Central memory CD8-positive, alpha-beta T cell (primary cell): Measurements from ENCODE around the gene PDIA5.

Experiments
- ATAC-seq: fragments of 150-1000 bp; cut with Tn5 transposase; replicated peaks from 2 replicates; pipeline ENCODE4 v1.10.0; 2022; ENCODE audit warnings: mild to moderate bottlenecking, moderate FRiP score, moderate number of reproducible peaks; ENCODE audit not compliant: poor library complexity, severe bottlenecking; ENCODE audit errors: extremely low read depth
- DNase-seq, 2 donors: peaks; one replicate each; pipeline ENCODE4 v3.0.0; 2021; ENCODE audit warnings: low spot score in 2 of 2
- H3K27ac Mint-ChIP-seq: one replicate; pipeline ENCODE4 v1.8.0; 2022; ENCODE audit warnings: low read depth, mild to moderate bottlenecking, moderate library complexity, mixed read lengths
- H3K27me3 Mint-ChIP-seq: one replicate; pipeline ENCODE4 v1.8.0; 2022; ENCODE audit warnings: mixed read lengths
- H3K36me3 Mint-ChIP-seq: one replicate; pipeline ENCODE4 v1.8.0; 2022; ENCODE audit warnings: mild to moderate bottlenecking, moderate library complexity, mixed read lengths; ENCODE audit not compliant: insufficient read depth
- H3K4me1 Mint-ChIP-seq: one replicate; pipeline ENCODE4 v1.8.0; 2022; ENCODE audit warnings: mixed read lengths
- H3K4me3 Mint-ChIP-seq: one replicate; pipeline ENCODE4 v1.8.0; 2022; ENCODE audit warnings: mild to moderate bottlenecking, moderate library complexity, mixed read lengths
- H3K9me3 Mint-ChIP-seq: one replicate; pipeline ENCODE4 v1.8.0; 2022; ENCODE audit warnings: mixed read lengths

PDIA5 gene

GRCh38 chr3:123201557-123202427 is 135.0 kb downstream of the PDIA5 start, which contains the start of gene SEC22A:
Gene SEC22A, plus strand, starts transcription at chr3:123201943. Its CDS starts 7,275 bp downstream, at chr3:123209218.
- peak within 1 kb of the TSS; percentile 97 for H3K27ac Mint-ChIP-seq
- H3K36me3 Mint-ChIP-seq: peaks cover 14% of the 10 kb centered on the region
- H3K27me3 Mint-ChIP-seq: no peaks in the 10 kb centered on the region
- peak within 1 kb of the TSS; percentile 81 for H3K4me3 Mint-ChIP-seq
- DNase-seq: peak; percentile 80 to 94
- no peaks in the 10 kb centered on the region for H3K9me3 Mint-ChIP-seq
- ATAC-seq: peak; percentile 97
- H3K4me1 Mint-ChIP-seq: peaks cover 24% of the 10 kb centered on the region

DNA sequence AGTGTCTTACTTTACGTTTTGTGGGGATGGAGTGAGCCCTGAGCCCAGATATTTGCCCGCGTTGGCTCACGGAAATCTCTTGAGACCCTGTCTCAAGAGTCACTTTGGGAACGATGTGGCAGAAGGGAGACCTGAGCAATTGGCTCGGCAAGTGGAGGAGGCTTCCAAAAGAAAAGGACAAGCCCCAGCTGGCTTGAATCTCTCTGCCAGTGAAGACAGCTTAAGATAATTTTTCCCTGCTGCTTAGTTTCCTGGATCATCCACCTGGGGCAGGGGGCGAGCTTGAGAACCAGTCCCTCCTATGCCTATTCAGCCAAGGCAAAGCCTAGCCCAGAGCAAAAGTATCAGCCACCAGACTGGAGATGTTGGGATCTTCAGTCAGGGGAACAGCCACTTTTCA is 135.6 kb downstream of the PDIA5 start:
- Mint-ChIP-seq H3K27me3 (no peaks in the 10 kb centered on the region), H3K36me3 (peaks cover 16% of the 10 kb centered on the region), H3K27ac (peak overlapping the region; percentile 97), H3K4me1 (peaks cover 24% of the 10 kb centered on the region), H3K4me3 (peak overlapping the region; percentile 81), H3K9me3 (no peaks in the 10 kb centered on the region)
- no peak for ATAC-seq
- no peak for DNase-seq
